HG02970 (cell line): Measurements from ENCODE around the gene NOTUM.
"Not testable (repeated sequence)": the region's sequence is repeated elsewhere in the genome, so short reads cannot be mapped to it uniquely, and the experiment has no call there.

ENCODE experiments used
- ATAC-seq: cut with Tn5 transposase; IDR thresholded peaks from one replicate; pipeline ENCODE4 v1.9.1; 2021; ENCODE audit warnings: mild to moderate bottlenecking, moderate library complexity, moderate number of reproducible peaks; ENCODE audit not compliant: unreplicated experiment, low FRiP score

Gene NOTUM

GRCh38 chr17:81958633-81959342, 2.2 kb downstream of the NOTUM start:
- no peak for ATAC-seq

- ATAC-seq = no peak
Observed at GRCh38 chr17:81957691-81958432, 3.1 kb downstream of the NOTUM start.

DNA sequence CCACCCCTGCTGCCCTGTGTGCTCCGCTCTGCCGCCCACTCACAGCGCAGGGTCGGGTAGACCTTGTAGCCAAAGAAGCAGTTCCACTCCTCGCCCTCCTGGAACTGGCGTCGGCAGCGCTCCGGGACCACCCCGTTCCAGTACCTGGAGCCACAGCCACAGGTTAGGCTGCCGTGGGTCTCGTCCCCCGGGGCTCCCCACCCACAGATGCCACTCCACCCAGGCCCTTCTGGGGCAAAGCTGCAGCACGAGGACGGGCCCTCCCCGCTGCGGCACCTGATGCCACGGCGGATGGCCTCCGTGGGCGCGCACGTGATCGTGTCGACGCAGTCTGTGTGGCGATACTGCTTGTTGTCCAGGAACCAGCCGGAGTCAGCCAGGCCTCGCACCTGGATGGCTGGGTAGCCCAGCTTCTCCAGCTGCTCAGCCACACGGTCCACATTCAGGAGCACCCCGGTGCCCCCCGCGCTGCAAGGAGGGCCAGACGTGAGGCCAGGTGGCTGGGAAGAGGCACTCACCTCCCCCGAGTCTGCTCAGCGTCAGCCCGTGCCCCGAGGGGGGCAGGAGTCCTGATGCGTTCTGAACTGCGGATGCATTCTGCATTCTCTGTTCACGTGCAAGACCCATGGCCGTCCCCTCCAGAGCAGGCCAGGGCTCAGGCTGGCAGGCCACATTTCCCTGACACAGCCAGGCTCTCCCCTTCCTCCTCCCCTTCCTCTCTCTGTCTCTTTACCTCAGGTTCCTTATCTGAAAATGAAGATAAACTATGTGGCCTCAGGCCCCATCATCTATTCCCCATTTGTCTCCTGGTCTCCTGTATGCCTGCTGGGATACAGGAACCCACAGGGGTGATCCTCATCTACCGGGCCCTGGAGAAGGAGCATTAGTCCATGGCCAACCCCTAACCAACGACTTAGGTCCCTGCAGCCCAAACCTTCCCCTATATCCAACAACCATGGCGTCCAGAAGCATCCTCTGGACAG, 4.1 kb downstream of the NOTUM start:
- no peak for ATAC-seq

- no peak for ATAC-seq
Observed at GRCh38 chr17:81955756-81956544, 5.0 kb downstream of the NOTUM start.

DNA sequence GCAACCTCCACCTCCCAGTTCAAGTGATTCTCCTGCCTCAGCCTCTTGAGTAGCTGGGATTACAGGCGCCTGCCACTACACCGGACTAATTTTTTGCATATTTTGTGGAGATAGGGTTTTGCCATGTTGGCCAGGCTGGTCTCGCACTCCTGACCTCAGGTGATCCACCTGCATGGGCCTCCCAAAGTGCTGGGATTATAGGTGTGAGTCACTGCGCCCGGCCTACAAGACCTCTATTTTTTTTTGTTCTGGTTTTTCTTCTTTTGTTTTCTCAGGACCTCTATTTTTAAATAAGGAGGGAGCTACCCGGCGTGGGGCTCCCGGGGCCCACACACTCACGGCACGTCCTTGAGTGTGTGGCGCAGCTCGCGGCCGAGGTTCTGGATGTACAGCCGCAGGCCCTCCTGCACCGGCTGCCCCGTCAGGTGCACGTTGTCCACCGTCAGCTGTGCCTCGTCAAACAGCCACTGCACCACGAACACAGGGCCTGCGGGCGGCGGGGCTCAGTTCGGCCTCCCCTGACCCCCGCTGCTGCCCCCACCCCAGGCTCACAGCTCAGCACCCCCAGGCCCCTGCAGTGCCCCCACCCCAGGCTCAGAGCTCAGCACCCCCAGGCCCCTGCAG, 5.8 kb downstream of the NOTUM start:
- no peak for ATAC-seq

- no peak for ATAC-seq
Observed at GRCh38 chr17:81954131-81955057, 6.6 kb downstream of the NOTUM start.

GRCh38 chr17:81953443-81953842, 7.5 kb downstream of the NOTUM start:
- ATAC-seq = not testable (repeated sequence)

GRCh38 chr17:81952792-81953228, 8.2 kb downstream of the NOTUM start:
- no peak for ATAC-seq

DNA sequence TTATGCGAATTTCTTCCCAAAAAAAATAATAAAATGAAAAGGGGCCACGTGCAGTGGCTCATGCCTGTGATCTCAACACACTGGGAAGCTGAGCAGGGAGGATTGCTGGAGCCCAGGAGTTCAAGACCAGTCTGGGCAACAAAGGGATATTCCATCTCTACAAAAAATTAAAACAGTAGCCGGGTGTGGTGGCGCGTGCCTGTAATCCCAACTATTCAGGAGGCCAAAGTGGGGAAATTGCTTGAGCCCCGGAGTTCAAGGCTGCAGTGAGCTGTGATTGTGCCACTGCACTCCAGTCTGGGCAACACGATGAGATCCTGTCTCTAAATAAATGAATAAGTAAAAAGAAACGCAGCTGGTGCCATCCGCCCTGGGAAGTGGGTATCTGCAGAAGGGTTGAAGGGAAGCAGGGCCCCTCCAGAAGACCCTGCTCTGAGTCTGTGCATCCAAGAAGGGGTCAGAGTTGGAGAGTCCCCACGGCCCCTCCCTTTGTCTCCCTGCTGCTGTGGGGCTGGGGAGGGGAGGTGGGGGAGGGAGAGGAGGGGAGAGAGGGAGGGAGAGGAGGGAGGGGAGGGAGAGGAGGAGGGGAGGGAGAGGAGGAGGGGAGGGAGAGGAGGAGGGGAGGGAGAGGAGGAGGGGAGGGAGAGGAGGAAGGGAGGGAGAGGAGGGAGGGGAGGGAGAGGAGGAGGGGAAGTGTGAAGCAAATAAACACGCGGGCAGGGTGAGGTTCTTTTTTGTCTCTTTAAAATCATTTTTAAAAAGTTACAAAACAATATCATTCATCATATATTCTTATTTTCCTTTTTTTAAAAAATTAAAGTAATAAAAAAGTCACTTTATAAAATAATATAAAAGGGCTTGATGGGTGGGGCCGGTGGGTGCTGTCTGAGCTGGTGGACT, 9.0 kb downstream of the NOTUM start:
- ATAC-seq = no peak

DNA sequence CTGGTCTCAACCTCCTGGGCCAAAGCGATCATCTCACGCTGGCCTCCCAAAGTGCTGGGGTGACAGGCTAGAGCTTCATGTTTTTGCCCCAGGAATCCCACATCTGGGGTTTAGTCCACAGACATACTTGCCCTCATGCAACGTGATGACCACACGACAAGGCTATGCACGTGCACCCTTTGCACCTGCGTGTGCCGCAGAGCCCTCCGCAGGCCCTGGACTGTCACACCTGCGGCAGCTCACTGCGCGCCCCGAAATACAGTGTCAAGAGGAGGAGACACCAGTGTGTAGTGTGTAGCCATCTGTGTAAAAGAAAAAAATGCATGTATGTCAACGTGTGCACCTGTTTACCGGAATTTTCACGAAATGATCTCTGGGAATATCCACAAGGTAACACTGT, 10.5 kb downstream of the NOTUM start:
- ATAC-seq = no peak

GRCh38 chr17:81948635-81949378, 12.2 kb downstream of the NOTUM start:
- no peak for ATAC-seq

DNA sequence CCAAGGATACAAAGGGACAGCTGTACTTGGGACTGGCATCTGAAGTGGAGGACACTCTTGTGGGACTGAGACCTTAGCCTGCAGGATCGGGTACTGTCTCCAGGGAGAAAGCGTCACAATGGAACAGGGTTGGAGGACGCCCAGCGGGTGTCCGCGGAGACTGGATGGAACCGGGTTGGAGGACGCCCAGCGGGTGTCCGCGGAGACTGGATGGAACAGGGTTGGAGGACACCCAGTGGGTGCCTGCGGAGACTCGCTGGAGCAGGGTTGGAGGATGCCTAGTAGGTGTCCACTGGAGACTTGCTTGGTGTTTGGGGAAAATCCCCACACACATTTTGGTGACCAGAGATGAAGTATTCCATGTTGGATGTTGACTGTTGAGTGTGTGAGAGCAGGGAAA, 13.8 kb downstream of the NOTUM start, which contains the start of gene MYADML2:
TSS of gene MYADML2 (minus strand) at position 45 of the 400 bp plus-strand sequence. CDS start 5,492 bp downstream, outside the sequence.
- no peak for ATAC-seq

DNA sequence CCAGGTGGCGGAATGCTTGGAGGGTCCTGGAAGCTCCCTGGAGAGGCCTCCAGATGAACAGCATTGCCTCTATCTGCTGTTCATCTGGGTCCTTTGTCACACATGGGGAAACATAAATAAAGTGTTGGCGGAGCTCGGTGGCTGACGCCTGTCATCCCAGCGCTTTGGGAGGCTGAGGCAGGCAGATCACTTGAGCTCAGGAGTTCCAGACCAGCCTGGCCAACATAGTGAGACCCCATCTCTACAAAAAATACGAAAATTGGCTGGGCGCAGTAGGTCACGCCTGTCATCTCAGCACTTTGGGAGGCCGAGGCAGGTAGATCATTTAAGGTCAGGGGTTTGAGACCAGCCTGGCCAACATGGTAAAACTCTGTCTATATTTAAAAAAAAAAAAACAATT, 16.1 kb downstream of the NOTUM start:
- ATAC-seq = no peak

GRCh38 chr17:81942167-81942553, 18.8 kb downstream of the NOTUM start:
- no peak for ATAC-seq

- ATAC-seq = no peak
Observed at GRCh38 chr17:81941484-81942166, 19.4 kb downstream of the NOTUM start.
